ENCODE measurements around the gene CLMN. TPM values are rescaled to one million over a fixed set of nuclear protein-coding genes. Genes with fewer than 3 reads are reported as not detected.

CLMN gene
- total and polyA plus RNA-seq, 2 donors (not counting 3 experiments of a cell fraction or from before 2014, with no cell fraction given) = 0.72 to 9.6 TPM

- Histone ChIP-seq H3K79me2 (ENCODE audit: control insufficient read depth, insufficient read depth, low read length) (no peaks in the 10 kb centered on the region), H3K4me1 (ENCODE audit: control insufficient read depth, extremely low read depth, insufficient read depth, low read length) (no peaks in the 10 kb centered on the region), H3K27me3 (ENCODE audit: control insufficient read depth in 2 of 2, insufficient read depth in 2 of 2, low read length in 2 of 2) (peaks cover 0 to 2% of the 10 kb centered on the region in 2 experiments), H3K27ac (ENCODE audit: insufficient read depth, low read depth, low read length) (no peak overlapping the region), H3K4me2 (ENCODE audit: insufficient read depth, low read length) (no peak overlapping the region), H3K9me1 (replicated peaks; ENCODE audit: control insufficient read depth, extremely low read depth, insufficient read depth, low read length) (no peaks in the 10 kb centered on the region), H4K20me1 (replicated peaks; ENCODE audit: control insufficient read depth, extremely low read depth, insufficient read depth, low read length) (no peaks in the 10 kb centered on the region), H2AFZ (ENCODE audit: low read depth, low read length) (no peak overlapping the region), H3K9ac (replicated peaks; ENCODE audit: extremely low read depth, insufficient read depth, low read length) (no peak overlapping the region), H3K36me3 (ENCODE audit: control insufficient read depth in 2 of 2, extremely low read depth in 1 of 2, insufficient read depth in 2 of 2, low read length in 2 of 2) (no peaks in the 10 kb centered on the region), H3K4me3 (replicated peaks in 1 of 3; ENCODE audit: insufficient read depth in 1 of 3, low read depth in 1 of 3, low read length in 3 of 3) (no peak overlapping the region), H3K9me3 (replicated peaks; ENCODE audit: control insufficient read depth, insufficient read depth, low read length) (no peaks in the 10 kb centered on the region)
- dilution Hi-C loops (cut with MboI; ENCODE audit: extremely low pct_ligation_motif_present, low sequenced_read_pairs) (no loop called here), intact Hi-C loops (cut with micrococcal nuclease) (no loop called here)
- CTCF ChIA-PET = no interaction called here
- POLR2A ChIA-PET = no interaction called here
- FAIRE-seq (no peak), DNase-seq (ENCODE audit: low read depth, low spot score) (no peak)
- BruUV-seq (replicated peaks) = no TSS peak
- TF ChIP-seq GATA2 (IDR thresholded peaks at IDR 0.05; ENCODE audit: insufficient read depth, insufficient read length, low read depth, low read length) = no peak
- TF ChIP-seq MYC (IDR thresholded peaks at IDR 0.05; ENCODE audit: low read depth, low read length) = no peak
- TF ChIP-seq POLR2AphosphoS5 (IDR thresholded peaks at IDR 0.05; ENCODE audit: insufficient read depth, low read depth, low read length) = no peak
- no peak for TF ChIP-seq JUN (IDR thresholded peaks at IDR 0.05; ENCODE audit: borderline replicate concordance, insufficient read depth, insufficient read length, low read depth)
- TF ChIP-seq EZH2 (IDR thresholded peaks at IDR 0.05; ENCODE audit: borderline replicate concordance, low read depth, low read length, severe bottlenecking) = no peak
- TF ChIP-seq POLR2A (IDR thresholded peaks at IDR 0.05; ENCODE audit: low read depth, low read length) = no peak
- TF ChIP-seq, protein P1, sequence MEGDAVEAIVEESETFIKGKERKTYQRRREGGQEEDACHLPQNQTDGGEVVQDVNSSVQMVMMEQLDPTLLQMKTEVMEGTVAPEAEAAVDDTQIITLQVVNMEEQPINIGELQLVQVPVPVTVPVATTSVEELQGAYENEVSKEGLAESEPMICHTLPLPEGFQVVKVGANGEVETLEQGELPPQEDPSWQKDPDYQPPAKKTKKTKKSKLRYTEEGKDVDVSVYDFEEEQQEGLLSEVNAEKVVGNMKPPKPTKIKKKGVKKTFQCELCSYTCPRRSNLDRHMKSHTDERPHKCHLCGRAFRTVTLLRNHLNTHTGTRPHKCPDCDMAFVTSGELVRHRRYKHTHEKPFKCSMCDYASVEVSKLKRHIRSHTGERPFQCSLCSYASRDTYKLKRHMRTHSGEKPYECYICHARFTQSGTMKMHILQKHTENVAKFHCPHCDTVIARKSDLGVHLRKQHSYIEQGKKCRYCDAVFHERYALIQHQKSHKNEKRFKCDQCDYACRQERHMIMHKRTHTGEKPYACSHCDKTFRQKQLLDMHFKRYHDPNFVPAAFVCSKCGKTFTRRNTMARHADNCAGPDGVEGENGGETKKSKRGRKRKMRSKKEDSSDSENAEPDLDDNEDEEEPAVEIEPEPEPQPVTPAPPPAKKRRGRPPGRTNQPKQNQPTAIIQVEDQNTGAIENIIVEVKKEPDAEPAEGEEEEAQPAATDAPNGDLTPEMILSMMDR (IDR thresholded peaks at IDR 0.05; ENCODE audit: extremely low read depth in 1 of 2, insufficient read depth in 1 of 2, low read depth in 1 of 2, low read length in 2 of 2) = no peak
- TF ChIP-seq MAX (IDR thresholded peaks at IDR 0.05; ENCODE audit: insufficient read depth, insufficient read length) = no peak
- TF ChIP-seq FOS (IDR thresholded peaks at IDR 0.05; ENCODE audit: borderline replicate concordance, insufficient read depth, low read length) = no peak
Measured at GRCh38 chr14:95232894-95233584, 86.7 kb downstream of the CLMN start.
